Measurements from ENCODE around the gene SUSD5. TPM values are rescaled to one million over a fixed set of nuclear protein-coding genes. Genes with fewer than 3 reads are reported as not detected.

Gene SUSD5
- total RNA-seq, 5 donors from 2014 or later (not counting 1 experiment from before 2014, with no cell fraction given): not detected

DNA sequence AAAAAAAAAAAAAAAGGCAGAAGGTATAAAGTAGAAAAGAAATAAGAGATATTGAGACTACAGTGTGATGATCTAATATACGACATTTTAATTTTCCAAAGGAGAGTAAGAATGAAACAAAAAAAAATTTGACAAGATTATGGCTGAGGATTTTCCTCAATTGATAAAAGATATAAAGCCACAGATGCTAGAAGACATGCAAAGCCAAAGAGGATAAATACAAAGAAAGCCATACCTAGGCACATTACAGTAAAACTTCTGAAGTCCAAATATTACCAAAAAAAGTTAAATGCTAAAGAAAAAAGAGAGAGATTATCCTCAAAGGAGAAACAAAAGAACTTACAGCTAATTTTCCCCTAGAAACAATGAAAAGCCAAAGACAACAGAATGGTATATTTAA lies 20.3 kb upstream of the SUSD5 start:
- peaks cover 0 to 5% of the 10 kb centered on the region in 2 experiments for H3K27me3 ChIP-seq (replicated peaks in 1 of 2; ENCODE audit: control insufficient read depth in 2 of 2, extremely low read depth in 1 of 2, insufficient read depth in 2 of 2, low read length in 1 of 2)
- no peak for ATAC-seq (replicated peaks in 1 of 4)
- no peak overlapping the region for H3K4me3 Mint-ChIP-seq
- peaks cover 25 to 30% of the 10 kb centered on the region in 2 donors for H3K27me3 Mint-ChIP-seq
- no peaks in the 10 kb centered on the region for H3K36me3 ChIP-seq (ENCODE audit: control insufficient read depth in 2 of 2, extremely low read depth in 1 of 2, insufficient read depth in 1 of 2, low read length in 1 of 2)
- H3K4me1 Mint-ChIP-seq: no peaks in the 10 kb centered on the region
- peaks cover 5% of the 10 kb centered on the region for H3K9me3 ChIP-seq
- H3K27ac Mint-ChIP-seq: no peak overlapping the region
- peaks cover 0 to 9% (median 6%) of the 10 kb centered on the region in 3 donors for H3K9me3 Mint-ChIP-seq
- no peak overlapping the region for H3K27ac ChIP-seq (ENCODE audit: low read length)
- no peaks in the 10 kb centered on the region for H3K4me1 ChIP-seq (ENCODE audit: control insufficient read depth in 1 of 2, extremely low read depth in 1 of 2, insufficient read depth in 2 of 2, low read length in 2 of 2)
- ChIA-PET POLR2A (no interaction called here), CTCF (no interaction called here)
- no peak overlapping the region for H3K4me3 ChIP-seq (ENCODE audit: control insufficient read depth in 1 of 2, extremely low read depth in 1 of 2, low read length in 1 of 2)
- H3K36me3 Mint-ChIP-seq: no peaks in the 10 kb centered on the region
- no peak for DNase-seq
- WGBS (ENCODE audit: insufficient coverage): no CpG with 5 or more reads among the region's 1 CpG

DNA sequence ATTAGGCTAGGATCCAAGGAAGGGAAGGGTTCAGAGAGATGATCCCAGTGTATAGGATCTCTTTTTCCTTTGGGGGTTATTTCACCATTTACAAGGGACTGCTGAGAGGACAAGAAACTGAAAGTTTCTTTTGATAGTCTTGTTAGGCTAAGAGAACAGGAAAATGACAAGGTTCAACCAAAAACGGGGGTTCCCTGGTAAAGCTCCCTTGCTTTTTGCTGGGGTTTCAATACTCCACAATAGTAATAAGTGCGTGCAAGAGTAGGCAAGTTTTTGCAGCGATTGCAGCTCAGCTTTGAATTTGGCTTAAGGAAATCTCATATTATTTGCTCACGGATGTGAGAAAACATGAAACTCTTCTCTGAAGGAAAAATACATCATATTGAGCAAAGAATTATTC lies 18.8 kb upstream of the SUSD5 start:
- CTCF ChIA-PET: interaction anchor here in 1 of 2 donors (0.5 kb wide), 1 partner anchor 121 kb away, joined by 4 read pairs; no protein-coding TSS in a partner anchor

GRCh38 chr3:33236005-33236404 lies 17.4 kb upstream of the SUSD5 start:
- no peak overlapping the region for H3K4me3 Mint-ChIP-seq
- no peaks in the 10 kb centered on the region for H3K4me1 ChIP-seq (ENCODE audit: control insufficient read depth in 1 of 2, extremely low read depth in 1 of 2, insufficient read depth in 2 of 2, low read length in 2 of 2)
- H3K27me3 ChIP-seq (replicated peaks in 1 of 2; ENCODE audit: control insufficient read depth in 2 of 2, extremely low read depth in 1 of 2, insufficient read depth in 2 of 2, low read length in 1 of 2): peaks cover 0 to 8% of the 10 kb centered on the region in 2 experiments
- no peak overlapping the region for H3K27ac ChIP-seq (ENCODE audit: low read length)
- ChIA-PET POLR2A (no interaction called here), CTCF (no interaction called here)
- DNase-seq: no peak
- H3K9me3 ChIP-seq: peaks cover 5% of the 10 kb centered on the region
- no peaks in the 10 kb centered on the region for H3K36me3 ChIP-seq (ENCODE audit: control insufficient read depth in 2 of 2, extremely low read depth in 1 of 2, insufficient read depth in 1 of 2, low read length in 1 of 2)
- H3K36me3 Mint-ChIP-seq: no peaks in the 10 kb centered on the region
- no peaks in the 10 kb centered on the region for H3K4me1 Mint-ChIP-seq
- whole genome bisulfite sequencing (ENCODE audit: insufficient coverage): no CpG with 5 or more reads among the region's 2 CpGs
- ATAC-seq (replicated peaks in 1 of 4): no peak
- no peak overlapping the region for H3K4me3 ChIP-seq (ENCODE audit: control insufficient read depth in 1 of 2, extremely low read depth in 1 of 2, low read length in 1 of 2)
- H3K9me3 Mint-ChIP-seq: peaks cover 0 to 9% (median 6%) of the 10 kb centered on the region in 3 donors
- no peak overlapping the region for H3K27ac Mint-ChIP-seq
- peaks cover 29% of the 10 kb centered on the region in 2 donors for H3K27me3 Mint-ChIP-seq

More for the DNA sequence above, 18.8 kb upstream of the SUSD5 start:
- ATAC-seq (replicated peaks in 1 of 4): no peak
- Mint-ChIP-seq H3K4me1 (no peaks in the 10 kb centered on the region), H3K36me3 (no peaks in the 10 kb centered on the region), H3K27me3 (peaks cover 28 to 32% of the 10 kb centered on the region in 2 donors), H3K9me3 (peaks cover 0 to 9% (median 6%) of the 10 kb centered on the region in 3 donors), H3K4me3 (no peak overlapping the region), H3K27ac (no peak overlapping the region)
- no peak for DNase-seq
- Histone ChIP-seq H3K36me3 (ENCODE audit: control insufficient read depth in 2 of 2, extremely low read depth in 1 of 2, insufficient read depth in 1 of 2, low read length in 1 of 2) (no peaks in the 10 kb centered on the region), H3K4me1 (ENCODE audit: control insufficient read depth in 1 of 2, extremely low read depth in 1 of 2, insufficient read depth in 2 of 2, low read length in 2 of 2) (no peaks in the 10 kb centered on the region), H3K27ac (ENCODE audit: low read length) (no peak overlapping the region), H3K4me3 (ENCODE audit: control insufficient read depth in 1 of 2, extremely low read depth in 1 of 2, low read length in 1 of 2) (no peak overlapping the region), H3K27me3 (replicated peaks in 1 of 2; ENCODE audit: control insufficient read depth in 2 of 2, extremely low read depth in 1 of 2, insufficient read depth in 2 of 2, low read length in 1 of 2) (peaks cover 0 to 8% of the 10 kb centered on the region in 2 experiments), H3K9me3 (peaks cover 5% of the 10 kb centered on the region)
- POLR2A ChIA-PET: no interaction called here
- WGBS (ENCODE audit: insufficient coverage): 73% methylated on average over 2 of the region's 4 CpGs

DNA sequence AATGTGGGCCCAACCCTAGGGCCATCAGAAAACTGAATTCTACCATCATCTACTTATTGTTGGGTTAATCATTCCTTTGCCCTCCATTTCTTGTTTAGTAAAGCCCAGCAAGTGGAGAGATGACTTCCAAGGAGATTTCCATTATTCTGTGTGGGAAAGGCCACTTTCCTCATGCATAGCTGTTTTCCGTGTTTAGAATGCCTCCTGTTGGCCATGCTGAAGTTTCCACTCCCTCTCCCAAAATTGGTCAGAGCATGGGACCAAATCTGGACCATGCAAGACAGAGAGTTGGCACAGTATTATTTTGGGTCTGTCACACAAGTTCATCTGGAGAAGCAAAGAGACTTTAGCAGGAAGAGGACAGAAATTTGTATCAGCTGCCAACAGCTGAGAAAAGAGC lies 15.3 kb upstream of the SUSD5 start:
- ChIA-PET POLR2A (no interaction called here), CTCF (interaction anchor here in 1 of 2 donors (0.7 kb wide), 1 partner anchor 32 kb away, joined by 3 read pairs; no protein-coding TSS in a partner anchor)
- Mint-ChIP-seq H3K27me3 (peaks cover 26% of the 10 kb centered on the region in 2 donors), H3K36me3 (no peaks in the 10 kb centered on the region), H3K9me3 (peaks cover 0 to 1% (median 1%) of the 10 kb centered on the region in 3 donors), H3K4me1 (no peaks in the 10 kb centered on the region), H3K27ac (peak overlapping the region in 1 of 2 donors; percentile 20), H3K4me3 (no peak overlapping the region)
- DNase-seq: no peak
- peaks cover 0 to 8% of the 10 kb centered on the region in 2 experiments for H3K27me3 ChIP-seq (replicated peaks in 1 of 2; ENCODE audit: control insufficient read depth in 2 of 2, extremely low read depth in 1 of 2, insufficient read depth in 2 of 2, low read length in 1 of 2)
- H3K36me3 ChIP-seq (ENCODE audit: control insufficient read depth in 2 of 2, extremely low read depth in 1 of 2, insufficient read depth in 1 of 2, low read length in 1 of 2): no peaks in the 10 kb centered on the region
- no peaks in the 10 kb centered on the region for H3K9me3 ChIP-seq
- no peak overlapping the region for H3K4me3 ChIP-seq (ENCODE audit: control insufficient read depth in 1 of 2, extremely low read depth in 1 of 2, low read length in 1 of 2)
- H3K4me1 ChIP-seq (ENCODE audit: control insufficient read depth in 1 of 2, extremely low read depth in 1 of 2, insufficient read depth in 2 of 2, low read length in 2 of 2): no peaks in the 10 kb centered on the region
- no peak for ATAC-seq (replicated peaks in 1 of 4)
- no CpG with 5 or more reads among the region's 1 CpG for WGBS (ENCODE audit: insufficient coverage)
- no peak overlapping the region for H3K27ac ChIP-seq (ENCODE audit: low read length)

DNA sequence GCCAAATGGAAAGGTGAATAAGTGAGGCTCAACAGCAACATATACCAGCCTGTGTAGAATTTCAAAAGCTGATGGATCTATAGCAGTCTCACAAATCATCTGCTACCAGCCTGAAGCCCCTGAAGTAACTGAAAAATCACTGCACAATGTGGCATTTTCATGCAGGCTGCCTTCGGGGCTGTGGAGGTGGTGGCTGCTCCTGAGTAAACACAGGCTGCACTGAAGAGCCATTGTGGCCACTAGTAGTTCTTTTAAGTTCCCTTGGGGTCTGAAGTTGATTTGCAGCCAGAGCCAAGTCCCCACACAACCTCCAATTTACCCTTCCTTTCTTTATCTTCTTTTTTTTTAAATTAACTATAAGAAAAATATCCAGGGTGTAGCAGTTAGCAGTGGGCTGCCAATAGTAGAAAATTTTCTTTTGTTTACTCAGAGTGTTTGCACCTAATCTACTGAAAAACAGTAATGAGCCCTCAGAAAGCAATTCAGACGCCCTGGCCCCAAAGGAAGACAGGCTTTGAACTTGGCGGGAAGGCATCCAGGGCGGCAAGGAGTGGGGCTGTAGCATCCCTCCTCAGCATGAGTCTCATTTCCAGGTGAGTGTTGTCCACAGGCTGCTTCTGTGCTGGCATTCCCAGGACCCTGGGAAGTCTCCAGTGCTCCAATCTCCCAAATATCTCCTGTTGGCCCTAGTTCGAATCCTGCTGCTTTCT lies 13.3 kb upstream of the SUSD5 start:
- no peak for ATAC-seq (replicated peaks in 1 of 4)
- no peaks in the 10 kb centered on the region for H3K36me3 Mint-ChIP-seq

DNA sequence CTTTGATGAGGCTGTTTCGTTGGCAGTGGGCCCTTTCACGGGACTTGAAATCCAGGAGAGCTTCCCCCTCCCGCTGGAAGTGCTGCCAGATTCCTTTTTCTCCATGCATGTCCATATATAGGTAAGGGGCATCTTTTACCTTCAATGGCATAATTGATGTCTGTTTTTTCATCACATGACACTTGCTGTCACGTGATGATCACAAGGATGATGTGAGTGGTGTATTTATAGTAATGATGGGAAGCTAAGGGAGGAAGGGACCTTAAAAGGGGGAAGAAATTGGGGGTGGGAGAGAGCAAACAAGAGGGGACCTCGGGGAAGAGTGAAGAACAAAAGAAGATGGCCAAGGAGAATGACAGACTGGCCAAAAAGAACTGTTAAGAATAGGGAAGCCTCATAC lies 11.3 kb upstream of the SUSD5 start:
- H3K9me3 ChIP-seq: no peaks in the 10 kb centered on the region
- ChIA-PET POLR2A (no interaction called here), CTCF (no interaction called here)
- no peak for ATAC-seq (replicated peaks in 1 of 4)
- no peaks in the 10 kb centered on the region for H3K4me1 Mint-ChIP-seq
- peaks cover 25 to 26% of the 10 kb centered on the region in 2 donors for H3K27me3 Mint-ChIP-seq
- H3K36me3 Mint-ChIP-seq: no peaks in the 10 kb centered on the region
- H3K4me3 ChIP-seq (ENCODE audit: control insufficient read depth in 1 of 2, extremely low read depth in 1 of 2, low read length in 1 of 2): no peak overlapping the region
- H3K9me3 Mint-ChIP-seq: no peaks in the 10 kb centered on the region
- no peak overlapping the region for H3K4me3 Mint-ChIP-seq
- no peaks in the 10 kb centered on the region for H3K4me1 ChIP-seq (ENCODE audit: control insufficient read depth in 1 of 2, extremely low read depth in 1 of 2, insufficient read depth in 2 of 2, low read length in 2 of 2)
- H3K27me3 ChIP-seq (replicated peaks in 1 of 2; ENCODE audit: control insufficient read depth in 2 of 2, extremely low read depth in 1 of 2, insufficient read depth in 2 of 2, low read length in 1 of 2): peaks cover 0 to 4% of the 10 kb centered on the region in 2 experiments
- no peak for DNase-seq
- H3K27ac Mint-ChIP-seq: no peak overlapping the region
- H3K27ac ChIP-seq (ENCODE audit: low read length): no peak overlapping the region
- WGBS (ENCODE audit: insufficient coverage): no CpG with 5 or more reads among the region's 5 CpGs
- H3K36me3 ChIP-seq (ENCODE audit: control insufficient read depth in 2 of 2, extremely low read depth in 1 of 2, insufficient read depth in 1 of 2, low read length in 1 of 2): no peaks in the 10 kb centered on the region

More for the DNA sequence above, 13.3 kb upstream of the SUSD5 start:
- H3K27ac ChIP-seq (ENCODE audit: low read length): no peak overlapping the region
- H3K27me3 ChIP-seq (replicated peaks in 1 of 2; ENCODE audit: control insufficient read depth in 2 of 2, extremely low read depth in 1 of 2, insufficient read depth in 2 of 2, low read length in 1 of 2): peaks cover 0 to 4% of the 10 kb centered on the region in 2 experiments
- Mint-ChIP-seq H3K27ac (no peak overlapping the region), H3K4me3 (no peak overlapping the region), H3K27me3 (peaks cover 27 to 33% of the 10 kb centered on the region in 2 donors), H3K9me3 (no peaks in the 10 kb centered on the region), H3K4me1 (no peaks in the 10 kb centered on the region)
- ChIA-PET CTCF (no interaction called here), POLR2A (no interaction called here)
- DNase-seq: no peak
- H3K9me3 ChIP-seq: no peaks in the 10 kb centered on the region
- 55% methylated on average over 4 of the region's 5 CpGs for WGBS (ENCODE audit: insufficient coverage)
- H3K4me1 ChIP-seq (ENCODE audit: control insufficient read depth in 1 of 2, extremely low read depth in 1 of 2, insufficient read depth in 2 of 2, low read length in 2 of 2): no peaks in the 10 kb centered on the region
- no peaks in the 10 kb centered on the region for H3K36me3 ChIP-seq (ENCODE audit: control insufficient read depth in 2 of 2, extremely low read depth in 1 of 2, insufficient read depth in 1 of 2, low read length in 1 of 2)
- H3K4me3 ChIP-seq (ENCODE audit: control insufficient read depth in 1 of 2, extremely low read depth in 1 of 2, low read length in 1 of 2): no peak overlapping the region

Data from T-cell (primary cell).